H9 (cell line): ENCODE measurements around the gene SNX1. TPM values are rescaled to one million over a fixed set of nuclear protein-coding genes. Genes with fewer than 3 reads are reported as not detected.
"Not testable (repeated sequence)": the region's sequence is repeated elsewhere in the genome, so short reads cannot be mapped to it uniquely, and the experiment has no call there.

Experiments
- DNase-seq: peaks from one replicate; pipeline ENCODE4 v3.0.0-alpha.2; 2017
- H2AFZ ChIP-seq: one replicate; pipeline ENCODE4 v1.6.1; 2013; ENCODE audit warnings: mild to moderate bottlenecking, low read length, control low read depth, moderate library complexity
- H2AK5ac ChIP-seq: 2 replicates; pipeline ENCODE4 v1.6.1; 2013; ENCODE audit warnings: low read length, control low read depth, mixed read lengths; ENCODE audit not compliant: insufficient read length
- H2BK120ac ChIP-seq: one replicate; pipeline ENCODE4 v1.6.1; 2013; ENCODE audit warnings: low read depth, mild to moderate bottlenecking, low read length, control low read depth, inconsistent platforms; ENCODE audit not compliant: poor library complexity, severe bottlenecking
- H2BK12ac ChIP-seq: 2 replicates; pipeline ENCODE4 v1.6.1; 2013; ENCODE audit warnings: low read length, control low read depth, mixed read lengths, low read depth; ENCODE audit not compliant: insufficient read length
- H2BK15ac ChIP-seq: 2 replicates; pipeline ENCODE4 v1.6.1; 2013; ENCODE audit warnings: low read depth, low read length, control low read depth
- H2BK20ac ChIP-seq: one replicate; pipeline ENCODE4 v1.6.1; 2013; ENCODE audit warnings: low read depth, mild to moderate bottlenecking, low read length, control low read depth, inconsistent platforms; ENCODE audit not compliant: poor library complexity, severe bottlenecking
- H2BK5ac ChIP-seq: 2 replicates; pipeline ENCODE4 v1.6.1; 2013; ENCODE audit warnings: low read length, control low read depth, mixed read lengths; ENCODE audit not compliant: insufficient read length
- H3K14ac ChIP-seq: 2 replicates; pipeline ENCODE4 v1.6.1; 2013; ENCODE audit warnings: low read length, control low read depth; ENCODE audit not compliant: insufficient read depth
- H3K18ac ChIP-seq: 2 replicates; pipeline ENCODE4 v1.6.1; 2013; ENCODE audit warnings: low read depth, mild to moderate bottlenecking, mixed read lengths, low read length, control low read depth; ENCODE audit not compliant: insufficient read length
- H3K23ac ChIP-seq: 2 replicates; pipeline ENCODE4 v1.6.1; 2013; ENCODE audit warnings: low read length, control low read depth, mixed read lengths, low read depth; ENCODE audit not compliant: insufficient read length
- H3K23me2 ChIP-seq: 2 replicates; pipeline ENCODE4 v1.6.1; 2013; ENCODE audit warnings: low read depth, mild to moderate bottlenecking, mixed read lengths, low read length, control low read depth; ENCODE audit not compliant: insufficient read length, poor library complexity, severe bottlenecking
- H3K27ac ChIP-seq: 2 replicates; pipeline ENCODE4 v1.5.1; 2013; ENCODE audit warnings: low read length, control low read depth, mixed read lengths, low read depth; ENCODE audit not compliant: insufficient read length
- H3K27me3 ChIP-seq: 2 replicates; pipeline ENCODE4 v1.6.1; 2013; ENCODE audit warnings: low read length, control low read depth, inconsistent platforms; ENCODE audit not compliant: insufficient read depth
- H3K4ac ChIP-seq: 2 replicates; pipeline ENCODE4 v1.6.1; 2013; ENCODE audit warnings: low read depth, mild to moderate bottlenecking, control low read depth, inconsistent platforms, low read length, moderate library complexity
- H3K4me1 ChIP-seq: 2 replicates; pipeline ENCODE4 v1.6.1; 2013; ENCODE audit warnings: low read length, control low read depth, inconsistent platforms; ENCODE audit not compliant: insufficient read depth
- H3K4me2 ChIP-seq: 2 replicates; pipeline ENCODE4 v1.6.1; 2013; ENCODE audit warnings: low read length, control low read depth, mixed read lengths; ENCODE audit not compliant: insufficient read length, insufficient read depth
- H3K56ac ChIP-seq: 2 replicates; pipeline ENCODE4 v1.6.1; 2013; ENCODE audit warnings: low read depth, mild to moderate bottlenecking, mixed read lengths, low read length, control low read depth; ENCODE audit not compliant: insufficient read length
- H3K79me1 ChIP-seq: 2 replicates; pipeline ENCODE4 v1.6.1; 2013; ENCODE audit warnings: low read depth, mild to moderate bottlenecking, moderate library complexity, low read length, control low read depth, inconsistent platforms; ENCODE audit not compliant: insufficient read depth, poor library complexity, severe bottlenecking
- H3K79me2 ChIP-seq: 2 replicates; pipeline ENCODE4 v1.6.1; 2013; ENCODE audit warnings: low read length, control low read depth, inconsistent platforms; ENCODE audit not compliant: insufficient read depth
- H3K9ac ChIP-seq: 2 replicates; pipeline ENCODE4 v1.6.1; 2013; ENCODE audit warnings: low read length, control low read depth, mixed read lengths; ENCODE audit not compliant: insufficient read length; ENCODE audit errors: extremely low read depth
- H3K9me3 ChIP-seq: one replicate; pipeline ENCODE4 v1.6.1; 2013; ENCODE audit warnings: low read depth, low read length, inconsistent platforms; ENCODE audit not compliant: control insufficient read depth
- H3T11ph ChIP-seq: one replicate; pipeline ENCODE4 v1.6.1; 2013; ENCODE audit warnings: mild to moderate bottlenecking, low read length, control low read depth, inconsistent platforms
- H4K20me1 ChIP-seq: one replicate; pipeline ENCODE4 v1.6.1; 2013; ENCODE audit not compliant: control insufficient read depth, insufficient read length, insufficient read depth
- H4K5ac ChIP-seq: 2 replicates; pipeline ENCODE4 v1.6.1; 2013; ENCODE audit warnings: low read depth, mild to moderate bottlenecking, mixed read lengths, low read length, control low read depth; ENCODE audit not compliant: insufficient read length
- H4K8ac ChIP-seq: replicated peaks from 2 replicates; pipeline ENCODE4 v1.6.1; 2013; ENCODE audit warnings: low read length, control low read depth, mixed read lengths, low read depth; ENCODE audit not compliant: insufficient read length
- H4K91ac ChIP-seq: 2 replicates; pipeline ENCODE4 v1.6.1; 2013; ENCODE audit warnings: low read depth, mild to moderate bottlenecking, moderate library complexity, mixed read lengths, low read length, control low read depth; ENCODE audit not compliant: insufficient read length
- H3K27ac Mint-ChIP-seq, 3 experiments: 2 replicates in 2 of 3; 3 replicates in 1 of 3; pipeline ENCODE4 v1.8.0; 2020 to 2021; ENCODE audit warnings: mixed read lengths in 3 of 3, mild to moderate bottlenecking in 1 of 3, moderate library complexity in 1 of 3
- H3K27me3 Mint-ChIP-seq: 2 replicates; pipeline ENCODE4 v1.8.0; 2021; ENCODE audit warnings: low read depth, mild to moderate bottlenecking, moderate library complexity, mixed read lengths
- H3K36me3 Mint-ChIP-seq, 3 experiments: 2 replicates in 2 of 3; 3 replicates in 1 of 3; pipeline ENCODE4 v1.8.0; 2020 to 2021; ENCODE audit warnings: low read depth in 3 of 3, mixed read lengths in 3 of 3; ENCODE audit not compliant: insufficient read depth in 1 of 3
- H3K4me1 Mint-ChIP-seq, 2 experiments: 2 replicates each; pipeline ENCODE4 v1.8.0; 2020; ENCODE audit warnings: mixed read lengths in 2 of 2
- H3K4me3 Mint-ChIP-seq, 2 experiments: 2 replicates in 1 of 2; 3 replicates in 1 of 2; pipeline ENCODE4 v1.8.0; 2020 to 2021; ENCODE audit warnings: mild to moderate bottlenecking in 2 of 2, mixed read lengths in 2 of 2, moderate library complexity in 1 of 2
- H3K9me3 Mint-ChIP-seq, 2 experiments: 2 replicates in 1 of 2; 3 replicates in 1 of 2; pipeline ENCODE4 v1.8.0; 2020; ENCODE audit warnings: mild to moderate bottlenecking in 2 of 2, mixed read lengths in 2 of 2, moderate library complexity in 1 of 2
- CTCF ChIP-seq: fragments of 200-600 bp; sonication (generic); conservative IDR thresholded peaks from 3 replicates; pipeline ENCODE4 v1.8.0; 2021; ENCODE audit warnings: antibody characterized with exemption, mild to moderate bottlenecking
- WGBS: extraction: QIAGEN DNeasy Blood & Tissue Kit; methylation state at CpG from one replicate; pipeline ENCODE4 v1.1.7; 2013; ENCODE audit warnings: missing lambda C conversion rate, low lambda C conversion rate, mixed read lengths; ENCODE audit not compliant: insufficient read length; ENCODE audit errors: extremely low coverage; 5-methylcytosine and 5-hydroxymethylcytosine counted together
- total RNA-seq: library from RNA; stranded (reverse); gene quantifications from 2 replicates; pipeline ENCODE4 v1.2.1, GENCODE V29; 2021

SNX1 gene
- total RNA-seq, 1 experiment from 2014 or later: 58.8 TPM

DNA sequence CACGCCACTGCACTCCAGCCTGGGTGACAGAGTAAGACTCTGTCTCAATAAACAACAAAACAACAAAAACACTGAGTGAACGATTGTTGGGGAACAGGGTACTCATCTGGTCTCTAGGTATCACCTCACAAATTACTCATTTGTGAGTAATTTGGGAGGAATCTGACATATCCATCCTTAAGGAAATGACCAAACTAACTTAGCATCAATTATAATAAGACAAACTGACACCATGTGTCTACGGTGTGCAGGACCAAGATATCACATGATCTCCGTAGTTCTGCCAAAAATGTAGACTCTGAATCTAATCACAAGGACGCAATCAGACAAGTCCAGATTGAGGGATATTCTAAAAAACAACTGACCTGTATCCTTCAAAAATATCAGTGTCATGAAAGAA is 37.5 kb upstream of the SNX1 start:
- H2AK5ac ChIP-seq: no peak overlapping the region
- H4K91ac ChIP-seq: no peak overlapping the region
- WGBS: no CpG with 5 or more reads among the region's 5 CpGs
- H3K79me1 ChIP-seq: no peaks in the 10 kb centered on the region
- no peak for DNase-seq
- H3K4me2 ChIP-seq: no peak overlapping the region
- H3K9ac ChIP-seq: no peak overlapping the region
- Mint-ChIP-seq H3K27ac (no peak overlapping the region), H3K4me1 (no peaks in the 10 kb centered on the region), H3K9me3 (peaks cover 0 to 3% of the 10 kb centered on the region in 2 experiments; a peak in 1 of 5 replicates), H3K27me3 (no peaks in the 10 kb centered on the region), H3K36me3 (no peaks in the 10 kb centered on the region; a peak in 1 of 7 replicates), H3K4me3 (no peak overlapping the region)
- H3K23ac ChIP-seq: no peak overlapping the region
- no peaks in the 10 kb centered on the region for H3K4me1 ChIP-seq
- H3K14ac ChIP-seq: no peak overlapping the region
- no peak overlapping the region for H3K56ac ChIP-seq
- no peak overlapping the region for H2BK15ac ChIP-seq
- H3K9me3 ChIP-seq: no peaks in the 10 kb centered on the region
- no peaks in the 10 kb centered on the region for H3K23me2 ChIP-seq
- H4K5ac ChIP-seq: no peak overlapping the region
- no peak for TF ChIP-seq CTCF
- H2BK12ac ChIP-seq: no peak overlapping the region
- no peaks in the 10 kb centered on the region for H3K79me2 ChIP-seq
- no peaks in the 10 kb centered on the region for H3K27me3 ChIP-seq
- no peak overlapping the region for H2AFZ ChIP-seq
- H3K18ac ChIP-seq: no peak overlapping the region
- no peaks in the 10 kb centered on the region for H4K20me1 ChIP-seq
- no peak overlapping the region for H3K4ac ChIP-seq
- H3T11ph ChIP-seq: no peak overlapping the region
- no peak overlapping the region for H4K8ac ChIP-seq
- no peak overlapping the region for H2BK5ac ChIP-seq
- no peak overlapping the region for H3K27ac ChIP-seq
- no peak overlapping the region for H2BK20ac ChIP-seq
- H2BK120ac ChIP-seq: no peak overlapping the region

- not testable (repeated sequence) for H3K4ac ChIP-seq, H3K4me1 Mint-ChIP-seq, H3K14ac ChIP-seq, H3K9ac ChIP-seq, H2BK120ac ChIP-seq, H3K79me1 ChIP-seq, H4K5ac ChIP-seq, H3K79me2 ChIP-seq, H3K23me2 ChIP-seq, DNase-seq, H2BK15ac ChIP-seq, H3T11ph ChIP-seq, H2AK5ac ChIP-seq, H4K20me1 ChIP-seq, H4K91ac ChIP-seq, H4K8ac ChIP-seq, H3K27ac Mint-ChIP-seq, H3K27me3 Mint-ChIP-seq, H2BK5ac ChIP-seq, H3K27ac ChIP-seq, H2AFZ ChIP-seq, H3K18ac ChIP-seq, H3K56ac ChIP-seq, H3K9me3 ChIP-seq, H3K9me3 Mint-ChIP-seq, H2BK20ac ChIP-seq, H3K23ac ChIP-seq, H3K36me3 Mint-ChIP-seq, H3K4me3 Mint-ChIP-seq, H3K27me3 ChIP-seq, H3K4me2 ChIP-seq, H2BK12ac ChIP-seq, H3K4me1 ChIP-seq
- WGBS: no CpG with 5 or more reads among the region's 2 CpGs
These were observed 36.7 kb upstream of the SNX1 start for GRCh38 chr15:64059104-64059503.
